ENCODE data around the gene SLC2A6. TPM values are rescaled to one million over a fixed set of nuclear protein-coding genes. Genes with fewer than 3 reads are reported as not detected.

The SLC2A6 gene
- total RNA-seq, 1 experiment from 2014 or later: 20.5 TPM

DNA sequence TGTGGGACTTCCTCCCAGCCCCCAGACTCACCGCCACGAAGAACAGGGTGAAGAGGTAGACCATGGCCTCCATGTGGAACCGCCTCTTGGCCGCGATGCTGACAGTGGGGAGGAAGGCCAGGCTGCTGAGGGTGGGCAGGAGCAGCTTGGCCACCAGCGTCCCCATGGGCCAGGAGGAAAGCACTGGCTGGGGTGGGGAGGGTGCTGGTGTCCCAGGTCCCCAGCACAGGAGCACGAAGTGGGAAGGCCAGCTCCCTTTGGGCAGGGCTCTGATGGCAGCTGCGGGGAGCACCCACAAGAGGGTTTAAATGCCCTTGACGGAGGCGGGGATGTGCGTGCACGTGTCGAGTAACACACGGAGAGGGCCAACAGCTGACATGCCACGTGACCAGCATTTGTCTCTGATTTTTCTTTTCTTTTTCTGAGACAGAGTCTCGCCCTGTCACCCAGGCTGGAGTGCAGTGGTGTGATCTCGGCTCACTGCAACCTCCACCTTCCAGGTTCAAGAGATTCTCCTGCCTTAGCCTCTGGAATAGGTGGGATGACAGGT lies 45.9 kb upstream of the SLC2A6 start, which contains the start of gene MYMK:
Gene MYMK (minus strand): TSS at position 281 of the 550 bp plus-strand sequence. CDS start 115 bp downstream, at position 166.
- ChIA-PET CTCF (no interaction called here), POLR2A (ENCODE audit: unreplicated experiment) (no interaction called here)
- H3K27me3 ChIP-seq (ENCODE audit: low read length): no peaks in the 10 kb centered on the region

DNA sequence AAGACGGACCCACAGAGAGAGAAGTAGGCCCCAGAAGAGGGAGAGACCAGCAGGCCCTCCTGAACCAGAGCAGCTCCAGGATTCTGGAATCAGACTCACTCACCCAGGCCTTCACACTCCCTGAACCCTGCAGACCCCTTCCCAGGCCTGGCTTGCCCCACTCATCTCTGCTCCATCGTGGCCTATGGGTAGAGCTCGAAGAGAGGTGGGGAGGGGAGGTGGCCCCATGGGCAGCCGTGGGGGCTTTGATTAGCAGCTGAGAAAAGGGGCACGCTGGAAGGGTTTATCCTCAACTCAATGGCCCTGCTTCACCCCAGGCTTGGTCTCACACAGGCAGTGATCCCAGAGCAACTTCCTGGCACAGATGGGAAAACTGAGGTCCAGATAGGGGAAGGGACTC lies 45.2 kb upstream of the SLC2A6 start:
- Histone ChIP-seq H4K20me1 (ENCODE audit: low read length) (no peaks in the 10 kb centered on the region), H3K9me3 (ENCODE audit: low read length) (no peaks in the 10 kb centered on the region), H3K9me2 (replicated peaks; ENCODE audit: low read length) (no peaks in the 10 kb centered on the region), H3F3A (ENCODE audit: low read length, unreplicated experiment) (no peaks in the 10 kb centered on the region), H3K4me3 (ENCODE audit: low read length) (no peak overlapping the region), H3K4me1 (ENCODE audit: insufficient read depth, low read length) (no peaks in the 10 kb centered on the region), H3K36me3 (ENCODE audit: low read depth, low read length) (no peaks in the 10 kb centered on the region), H3K27me3 (ENCODE audit: low read length) (no peaks in the 10 kb centered on the region), H2AFZ (ENCODE audit: low read length) (no peak overlapping the region), H3K4me2 (ENCODE audit: low read length) (no peak overlapping the region), H3K79me2 (ENCODE audit: low read length) (no peaks in the 10 kb centered on the region), H3K9ac (ENCODE audit: low read length) (no peak overlapping the region), H3K27ac (ENCODE audit: low read length) (no peak overlapping the region)
- TF ChIP-seq EZH2phosphoT487 (IDR thresholded peaks at IDR 0.05; ENCODE audit: borderline replicate concordance, low read length) (no peak), EZH2 (IDR thresholded peaks at IDR 0.05; ENCODE audit: low read length, unreplicated experiment) (no peak)
- no peak for DNase-seq
- ATAC-seq: no peak
- ChIA-PET CTCF (no interaction called here), POLR2A (ENCODE audit: unreplicated experiment) (no interaction called here)
- intact Hi-C loops (cut with micrococcal nuclease): no loop called here
- BruUV-seq (replicated peaks): no TSS peak

More for the DNA sequence above, 45.9 kb upstream of the SLC2A6 start, which contains the start of gene MYMK:
- intact Hi-C loops (cut with micrococcal nuclease): no loop called here
- Histone ChIP-seq H3K9ac (ENCODE audit: low read length) (no peak within 1 kb of the TSS), H3K4me2 (ENCODE audit: low read length) (no peak within 1 kb of the TSS), H3K79me2 (ENCODE audit: low read length) (no peaks in the 10 kb centered on the region), H3K9me3 (ENCODE audit: low read length) (no peaks in the 10 kb centered on the region), H3K36me3 (ENCODE audit: low read depth, low read length) (no peaks in the 10 kb centered on the region), H3F3A (ENCODE audit: low read length, unreplicated experiment) (no peaks in the 10 kb centered on the region), H3K9me2 (replicated peaks; ENCODE audit: low read length) (no peaks in the 10 kb centered on the region), H2AFZ (ENCODE audit: low read length) (no peak within 1 kb of the TSS), H3K4me3 (ENCODE audit: low read length) (no peak within 1 kb of the TSS), H4K20me1 (ENCODE audit: low read length) (no peaks in the 10 kb centered on the region), H3K27ac (ENCODE audit: low read length) (no peak within 1 kb of the TSS), H3K4me1 (ENCODE audit: insufficient read depth, low read length) (no peaks in the 10 kb centered on the region)
- no peak for DNase-seq
- no peak for ATAC-seq
- TF ChIP-seq EZH2phosphoT487 (IDR thresholded peaks at IDR 0.05; ENCODE audit: borderline replicate concordance, low read length) (no peak), EZH2 (IDR thresholded peaks at IDR 0.05; ENCODE audit: low read length, unreplicated experiment) (no peak)
- TF ChIP-seq, protein P1, sequence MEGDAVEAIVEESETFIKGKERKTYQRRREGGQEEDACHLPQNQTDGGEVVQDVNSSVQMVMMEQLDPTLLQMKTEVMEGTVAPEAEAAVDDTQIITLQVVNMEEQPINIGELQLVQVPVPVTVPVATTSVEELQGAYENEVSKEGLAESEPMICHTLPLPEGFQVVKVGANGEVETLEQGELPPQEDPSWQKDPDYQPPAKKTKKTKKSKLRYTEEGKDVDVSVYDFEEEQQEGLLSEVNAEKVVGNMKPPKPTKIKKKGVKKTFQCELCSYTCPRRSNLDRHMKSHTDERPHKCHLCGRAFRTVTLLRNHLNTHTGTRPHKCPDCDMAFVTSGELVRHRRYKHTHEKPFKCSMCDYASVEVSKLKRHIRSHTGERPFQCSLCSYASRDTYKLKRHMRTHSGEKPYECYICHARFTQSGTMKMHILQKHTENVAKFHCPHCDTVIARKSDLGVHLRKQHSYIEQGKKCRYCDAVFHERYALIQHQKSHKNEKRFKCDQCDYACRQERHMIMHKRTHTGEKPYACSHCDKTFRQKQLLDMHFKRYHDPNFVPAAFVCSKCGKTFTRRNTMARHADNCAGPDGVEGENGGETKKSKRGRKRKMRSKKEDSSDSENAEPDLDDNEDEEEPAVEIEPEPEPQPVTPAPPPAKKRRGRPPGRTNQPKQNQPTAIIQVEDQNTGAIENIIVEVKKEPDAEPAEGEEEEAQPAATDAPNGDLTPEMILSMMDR (conservative IDR thresholded peaks at IDR 0.05; ENCODE audit: low read depth, low read length): no peak
- BruUV-seq (replicated peaks): no TSS peak

- Histone ChIP-seq H3K9me2 (replicated peaks; ENCODE audit: low read length) (no peaks in the 10 kb centered on the region), H3K9ac (ENCODE audit: low read length) (no peak overlapping the region), H3K27ac (ENCODE audit: low read length) (no peak overlapping the region), H3K79me2 (ENCODE audit: low read length) (no peaks in the 10 kb centered on the region), H3K9me3 (ENCODE audit: low read length) (no peaks in the 10 kb centered on the region), H4K20me1 (ENCODE audit: low read length) (no peaks in the 10 kb centered on the region), H2AFZ (ENCODE audit: low read length) (no peak overlapping the region), H3K4me3 (ENCODE audit: low read length) (no peak overlapping the region), H3K27me3 (ENCODE audit: low read length) (no peaks in the 10 kb centered on the region), H3F3A (ENCODE audit: low read length, unreplicated experiment) (no peaks in the 10 kb centered on the region), H3K4me2 (ENCODE audit: low read length) (no peak overlapping the region), H3K36me3 (ENCODE audit: low read depth, low read length) (no peaks in the 10 kb centered on the region), H3K4me1 (ENCODE audit: insufficient read depth, low read length) (no peaks in the 10 kb centered on the region)
- DNase-seq (no peak), ATAC-seq (no peak)
- no TSS peak for BruUV-seq (replicated peaks)
- intact Hi-C loops (cut with micrococcal nuclease): no loop called here
- no peak for TF ChIP-seq EZH2phosphoT487 (IDR thresholded peaks at IDR 0.05; ENCODE audit: borderline replicate concordance, low read length)
- TF ChIP-seq, protein P1 (conservative IDR thresholded peaks at IDR 0.05; ENCODE audit: low read depth, low read length): no peak
- TF ChIP-seq EZH2 (IDR thresholded peaks at IDR 0.05; ENCODE audit: low read length, unreplicated experiment): no peak
- ChIA-PET CTCF (no interaction called here), POLR2A (ENCODE audit: unreplicated experiment) (no interaction called here)
Measured at GRCh38 chr9:133523106-133523505, 44.2 kb upstream of the SLC2A6 start.

Data from PC-3 (cell line).